Neural cell (in vitro differentiated cells): ENCODE data around the gene SAP30BP. TPM values are rescaled to one million over a fixed set of nuclear protein-coding genes. Genes with fewer than 3 reads are reported as not detected.

Experiments used
- H2AFZ ChIP-seq: fragments of 200-600, 300-800 bp; sonication (generic), shearing (Covaris generic); 2 replicates; pipeline ENCODE4 v1.6.0; 2014; ENCODE audit warnings: low read depth, mild to moderate bottlenecking, antibody characterized with exemption, low read length, moderate library complexity
- H3F3A ChIP-seq: fragments of 200-600 bp; shearing (Covaris generic); 2 replicates; pipeline ENCODE4 v1.6.1; 2016; ENCODE audit warnings: mild to moderate bottlenecking, moderate library complexity, mixed read lengths, antibody characterized with exemption, low read length; ENCODE audit not compliant: insufficient read depth, poor library complexity, severe bottlenecking
- H3K27ac ChIP-seq: fragments of 200-600, 300-800 bp; sonication (generic), shearing (Covaris generic); 2 replicates; pipeline ENCODE4 v1.5.1; 2014; ENCODE audit warnings: mild to moderate bottlenecking, low read length, moderate library complexity
- H3K27me3 ChIP-seq: fragments of 300-800, 200-600 bp; sonication (generic), shearing (Covaris generic); 2 replicates; pipeline ENCODE4 v1.6.0; 2014; ENCODE audit warnings: mild to moderate bottlenecking, low read depth, low read length, moderate library complexity; ENCODE audit not compliant: insufficient read depth
- H3K36me3 ChIP-seq: fragments of 300-800, 200-600 bp; sonication (generic), shearing (Covaris generic); 2 replicates; pipeline ENCODE4 v1.5.1; 2014; ENCODE audit warnings: mild to moderate bottlenecking, antibody characterized with exemption, low read length, moderate library complexity; ENCODE audit not compliant: insufficient read depth
- H3K4me2 ChIP-seq: fragments of 300-800, 200-600 bp; sonication (generic), shearing (Covaris generic); 2 replicates; pipeline ENCODE4 v1.6.0; 2014; ENCODE audit warnings: mild to moderate bottlenecking, low read length
- H3K4me3 ChIP-seq: fragments of 300-800, 200-600 bp; sonication (generic), shearing (Covaris generic); 2 replicates; pipeline ENCODE4 v1.5.1; 2014; ENCODE audit warnings: mild to moderate bottlenecking, low read length, moderate library complexity
- H3K79me2 ChIP-seq: fragments of 200-600 bp; shearing (Covaris generic); replicated peaks from 2 replicates; pipeline ENCODE4 v1.6.0; 2014; ENCODE audit warnings: mild to moderate bottlenecking, low read length, moderate library complexity; ENCODE audit not compliant: insufficient read depth
- H3K9ac ChIP-seq: fragments of 300-800, 200-600 bp; sonication (generic), shearing (Covaris generic); 2 replicates; pipeline ENCODE4 v1.6.1; 2016; ENCODE audit warnings: mild to moderate bottlenecking, low read length, mixed read lengths
- H3K9me2 ChIP-seq: fragments of 200-600 bp; shearing (Covaris generic); 2 replicates; pipeline ENCODE4 v1.6.1; 2016; ENCODE audit warnings: mild to moderate bottlenecking, low read length, mixed read lengths; ENCODE audit not compliant: insufficient read depth
- H3K9me3 ChIP-seq: fragments of 200-600, 300-800 bp; sonication (generic), shearing (Covaris generic); 2 replicates; pipeline ENCODE4 v1.6.1; 2016; ENCODE audit warnings: mild to moderate bottlenecking, mixed run types, low read length, moderate library complexity, mixed read lengths
- H4K20me1 ChIP-seq: fragments of 200-600 bp; shearing (Covaris generic); 2 replicates; pipeline ENCODE4 v1.6.1; 2016; ENCODE audit warnings: mild to moderate bottlenecking, mixed run types; ENCODE audit not compliant: insufficient read depth
- CTCF ChIP-seq: fragments of 450-650 bp; IDR thresholded peaks from 2 replicates; pipeline ENCODE4 v1.5.1; 2014; ENCODE audit warnings: antibody characterized with exemption, mild to moderate bottlenecking, moderate library complexity; ENCODE audit not compliant: poor library complexity, severe bottlenecking
- EP300 ChIP-seq: fragments of 450-650 bp; conservative IDR thresholded peaks from 2 replicates; pipeline ENCODE4 v1.6.1; 2014; ENCODE audit warnings: antibody characterized with exemption, mild to moderate bottlenecking, moderate library complexity; ENCODE audit not compliant: poor library complexity, severe bottlenecking
- EZH2 ChIP-seq: fragments of 200-600, 300-800 bp; shearing (Covaris generic), sonication (generic); IDR thresholded peaks from 2 replicates; pipeline ENCODE4 v1.6.1; 2014; ENCODE audit warnings: antibody characterized with exemption, low read length, borderline replicate concordance, mild to moderate bottlenecking; ENCODE audit not compliant: insufficient read depth, poor library complexity, severe bottlenecking
- MXI1 ChIP-seq: fragments of 450-650 bp; conservative IDR thresholded peaks from 2 replicates; pipeline ENCODE4 v1.6.1; 2014; ENCODE audit warnings: antibody characterized with exemption, mild to moderate bottlenecking; ENCODE audit not compliant: poor library complexity, severe bottlenecking
- POLR2AphosphoS5 ChIP-seq: IDR thresholded peaks from 2 replicates; pipeline ENCODE4 v1.6.1; 2012
- RAD21 ChIP-seq: fragments of 450-650 bp; conservative IDR thresholded peaks from 2 replicates; pipeline ENCODE4 v1.6.1; 2014; ENCODE audit warnings: antibody characterized with exemption, mild to moderate bottlenecking, moderate library complexity
- SMC3 ChIP-seq: fragments of 450-650 bp; conservative IDR thresholded peaks from 2 replicates; pipeline ENCODE4 v1.6.1; 2014; ENCODE audit warnings: antibody characterized with exemption, mild to moderate bottlenecking, moderate library complexity; ENCODE audit not compliant: poor library complexity
- TAF1 ChIP-seq: IDR thresholded peaks from 2 replicates; pipeline ENCODE4 v1.6.1; 2012; ENCODE audit warnings: low read depth
- polyA plus RNA-seq: library from polyadenylated mRNA; depleted of rRNA; stranded (reverse); fragments of >200 nt; gene quantifications from 2 replicates; pipeline ENCODE4 v1.2.3, GENCODE V29; 2014
- TF ChIP-seq, protein P1 (sequence below): IDR thresholded peaks from 2 replicates; pipeline ENCODE4 v1.6.1; 2012; ENCODE audit warnings: borderline replicate concordance

SAP30BP gene
- polyA plus RNA-seq, 1 donor from 2014 or later: 156 TPM

DNA sequence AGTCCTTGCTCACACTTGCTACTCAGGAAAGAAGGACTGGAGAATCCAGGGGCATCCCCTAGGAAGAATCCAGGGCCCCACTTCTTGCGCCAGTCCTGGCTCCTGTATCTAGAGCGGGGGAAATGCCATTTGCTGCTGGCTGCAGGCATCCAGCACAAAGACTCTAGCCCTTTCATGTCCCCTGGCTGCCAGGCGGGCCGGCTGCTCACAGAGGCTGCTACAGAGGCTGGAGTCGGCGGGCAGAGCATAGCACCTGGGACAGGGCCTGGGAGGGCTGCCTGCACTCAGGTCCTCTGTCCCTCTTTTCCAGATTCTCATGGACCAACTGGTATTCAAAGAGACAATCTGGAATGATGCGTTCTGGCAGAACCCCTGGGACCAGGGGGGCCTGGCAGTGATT, 20.1 kb upstream of the SAP30BP start:
- Histone ChIP-seq H4K20me1 (no peaks in the 10 kb centered on the region), H3K79me2 (no peaks in the 10 kb centered on the region), H3K27ac (no peak overlapping the region), H3K9me3 (no peaks in the 10 kb centered on the region), H3K9ac (no peak overlapping the region), H3F3A (no peaks in the 10 kb centered on the region), H3K36me3 (no peaks in the 10 kb centered on the region), H2AFZ (no peak overlapping the region), H3K27me3 (no peaks in the 10 kb centered on the region), H3K9me2 (no peaks in the 10 kb centered on the region), H3K4me2 (no peak overlapping the region), H3K4me3 (no peak overlapping the region)
- TF ChIP-seq EP300 (no peak), POLR2AphosphoS5 (no peak), SMC3 (no peak), TAF1 (no peak), EZH2 (no peak), RAD21 (no peak), CTCF (no peak), MXI1 (no peak)
- TF ChIP-seq, protein P1, sequence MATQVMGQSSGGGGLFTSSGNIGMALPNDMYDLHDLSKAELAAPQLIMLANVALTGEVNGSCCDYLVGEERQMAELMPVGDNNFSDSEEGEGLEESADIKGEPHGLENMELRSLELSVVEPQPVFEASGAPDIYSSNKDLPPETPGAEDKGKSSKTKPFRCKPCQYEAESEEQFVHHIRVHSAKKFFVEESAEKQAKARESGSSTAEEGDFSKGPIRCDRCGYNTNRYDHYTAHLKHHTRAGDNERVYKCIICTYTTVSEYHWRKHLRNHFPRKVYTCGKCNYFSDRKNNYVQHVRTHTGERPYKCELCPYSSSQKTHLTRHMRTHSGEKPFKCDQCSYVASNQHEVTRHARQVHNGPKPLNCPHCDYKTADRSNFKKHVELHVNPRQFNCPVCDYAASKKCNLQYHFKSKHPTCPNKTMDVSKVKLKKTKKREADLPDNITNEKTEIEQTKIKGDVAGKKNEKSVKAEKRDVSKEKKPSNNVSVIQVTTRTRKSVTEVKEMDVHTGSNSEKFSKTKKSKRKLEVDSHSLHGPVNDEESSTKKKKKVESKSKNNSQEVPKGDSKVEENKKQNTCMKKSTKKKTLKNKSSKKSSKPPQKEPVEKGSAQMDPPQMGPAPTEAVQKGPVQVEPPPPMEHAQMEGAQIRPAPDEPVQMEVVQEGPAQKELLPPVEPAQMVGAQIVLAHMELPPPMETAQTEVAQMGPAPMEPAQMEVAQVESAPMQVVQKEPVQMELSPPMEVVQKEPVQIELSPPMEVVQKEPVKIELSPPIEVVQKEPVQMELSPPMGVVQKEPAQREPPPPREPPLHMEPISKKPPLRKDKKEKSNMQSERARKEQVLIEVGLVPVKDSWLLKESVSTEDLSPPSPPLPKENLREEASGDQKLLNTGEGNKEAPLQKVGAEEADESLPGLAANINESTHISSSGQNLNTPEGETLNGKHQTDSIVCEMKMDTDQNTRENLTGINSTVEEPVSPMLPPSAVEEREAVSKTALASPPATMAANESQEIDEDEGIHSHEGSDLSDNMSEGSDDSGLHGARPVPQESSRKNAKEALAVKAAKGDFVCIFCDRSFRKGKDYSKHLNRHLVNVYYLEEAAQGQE: no peak

GRCh38 chr17:75647921-75648320, 19.2 kb upstream of the SAP30BP start:
- TF ChIP-seq CTCF (no peak), TAF1 (no peak), RAD21 (no peak), SMC3 (no peak), EP300 (no peak), EZH2 (no peak), POLR2AphosphoS5 (no peak), MXI1 (no peak)
- TF ChIP-seq, protein P1: no peak
- Histone ChIP-seq H3K79me2 (no peaks in the 10 kb centered on the region), H3K9me2 (no peaks in the 10 kb centered on the region), H3K27me3 (no peaks in the 10 kb centered on the region), H3K4me2 (no peak overlapping the region), H3K27ac (no peak overlapping the region), H3K9me3 (no peaks in the 10 kb centered on the region), H3F3A (no peaks in the 10 kb centered on the region), H3K36me3 (no peaks in the 10 kb centered on the region), H3K4me3 (no peak overlapping the region), H3K9ac (no peak overlapping the region), H2AFZ (no peak overlapping the region), H4K20me1 (no peaks in the 10 kb centered on the region)
